NCI-H187 treated with DMSO at 0.1 percent for 48 hours (cell line): Measurements from ENCODE around the gene ASCL2.

Experiments used
- DNase-seq: peaks from one replicate; lab custom pipeline; 2025; lab: John Stamatoyannopoulos, UW

Gene ASCL2

GRCh38 chr11:2270322-2271076 lies at the start of gene ASCL2:
Gene ASCL2 (minus strand): TSS chr11:2270588. CDS start chr11:2270332, 256 bp downstream.
- no peak for DNase-seq

GRCh38 chr11:2319791-2320472 lies 49.5 kb upstream of the ASCL2 start:
- no peak for DNase-seq

- no peak for DNase-seq
Measured at GRCh38 chr11:2318707-2319106, 48.3 kb upstream of the ASCL2 start.

- DNase-seq = no peak
Measured at GRCh38 chr11:2318123-2318522, 47.7 kb upstream of the ASCL2 start.

GRCh38 chr11:2317354-2318050 lies 47.1 kb upstream of the ASCL2 start:
- DNase-seq = no peak

- no peak for DNase-seq
Measured at GRCh38 chr11:2316963-2317244, 46.5 kb upstream of the ASCL2 start.

GRCh38 chr11:2316169-2316962 lies 46.0 kb upstream of the ASCL2 start:
- no peak for DNase-seq

- no peak for DNase-seq
Measured at GRCh38 chr11:2315395-2316168, 45.2 kb upstream of the ASCL2 start.

GRCh38 chr11:2314525-2315394 lies 44.4 kb upstream of the ASCL2 start:
- no peak for DNase-seq

- no peak for DNase-seq
Measured at GRCh38 chr11:2314136-2314524, 43.7 kb upstream of the ASCL2 start.

- no peak for DNase-seq
Measured at GRCh38 chr11:2313051-2313951, 42.9 kb upstream of the ASCL2 start.

- no peak for DNase-seq
Measured at GRCh38 chr11:2312232-2313042, 42.0 kb upstream of the ASCL2 start.

GRCh38 chr11:2311353-2312133 lies 41.2 kb upstream of the ASCL2 start:
- DNase-seq = no peak

GRCh38 chr11:2310786-2311352 lies 40.5 kb upstream of the ASCL2 start:
- no peak for DNase-seq

- DNase-seq = no peak
Measured at GRCh38 chr11:2310073-2310785, 39.8 kb upstream of the ASCL2 start.

- no peak for DNase-seq
Measured at GRCh38 chr11:2309251-2310072, 39.1 kb upstream of the ASCL2 start.
